NCI-H2081 (cell line): ENCODE measurements around the gene FAM3B.
"Not testable (repeated sequence)": the region's sequence is repeated elsewhere in the genome, so short reads cannot be mapped to it uniquely, and the experiment has no call there.

ENCODE experiments used
- DNase-seq, 2 experiments: peaks; one replicate each; lab custom pipeline; 2025; lab: John Stamatoyannopoulos, UW

Gene FAM3B

DNA sequence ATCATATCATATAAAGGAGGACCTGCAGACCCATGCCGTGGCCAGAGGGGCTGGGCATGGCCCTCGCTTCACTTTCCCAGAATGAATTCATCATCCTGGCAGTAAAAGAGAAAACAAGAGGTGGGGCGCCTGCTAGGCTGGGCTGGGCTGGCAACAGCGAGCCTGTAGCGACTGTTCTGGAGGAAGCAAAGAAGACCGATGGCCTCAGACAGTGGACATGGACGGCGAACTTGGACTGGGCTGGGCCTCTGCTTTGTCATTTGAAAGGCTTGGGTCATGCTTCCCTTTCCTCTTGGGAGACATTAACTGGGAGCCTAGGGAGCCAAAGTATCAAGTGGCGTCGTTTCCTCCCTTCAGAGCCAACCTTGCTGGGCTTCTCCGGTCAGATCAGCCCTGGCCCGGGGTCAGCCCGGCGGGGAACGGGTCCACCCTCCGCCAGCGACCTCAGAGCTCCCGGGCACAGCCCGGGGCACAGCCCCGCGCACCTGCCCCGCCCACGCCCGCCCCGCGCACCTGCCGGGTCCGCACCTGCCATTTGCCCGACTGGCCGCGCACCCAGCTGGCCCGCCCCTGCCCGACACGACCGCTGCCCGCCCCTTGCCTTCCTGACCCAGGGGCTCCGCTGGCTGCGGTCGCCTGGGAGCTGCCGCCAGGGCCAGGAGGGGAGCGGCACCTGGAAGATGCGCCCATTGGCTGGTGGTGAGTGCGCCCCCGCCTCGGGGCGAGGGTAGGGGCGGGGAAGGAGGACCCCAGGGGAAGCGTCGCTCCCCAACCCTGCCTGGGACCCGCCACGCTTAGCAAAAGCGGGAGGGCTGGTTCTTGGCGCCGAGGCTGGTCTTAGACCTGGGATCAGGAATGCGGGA lies at the start of gene FAM3B:
Gene FAM3B, plus strand, starts transcription at position 602 of the 863 bp plus-strand sequence. Its CDS starts 79 bp downstream, at position 681.
- DNase-seq = peak; percentile 4 to 38

GRCh38 chr21:41267346-41267745 lies 49.3 kb upstream of the FAM3B start:
- DNase-seq = no peak

DNA sequence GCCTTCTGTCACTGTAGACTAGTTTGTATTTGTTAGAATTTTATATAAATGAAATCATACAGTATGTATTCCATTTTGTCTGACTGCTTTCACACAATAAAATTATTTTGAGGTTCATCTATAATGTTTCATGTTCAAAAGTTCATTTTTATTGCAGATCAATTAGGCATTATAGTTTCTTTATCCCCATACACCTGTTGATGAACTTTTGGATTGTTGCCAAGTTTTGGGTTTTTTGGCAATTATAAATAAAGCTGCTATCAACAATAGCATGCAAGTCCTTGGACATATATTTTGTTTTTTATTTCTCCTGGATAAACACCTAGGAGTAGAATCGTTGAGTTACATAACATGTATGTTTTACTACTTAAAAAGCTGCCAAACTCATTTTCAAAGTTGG lies 47.1 kb upstream of the FAM3B start:
- DNase-seq = no peak

- DNase-seq = no peak
These were observed 39.4 kb upstream of the FAM3B start for GRCh38 chr21:41277196-41277595.

DNA sequence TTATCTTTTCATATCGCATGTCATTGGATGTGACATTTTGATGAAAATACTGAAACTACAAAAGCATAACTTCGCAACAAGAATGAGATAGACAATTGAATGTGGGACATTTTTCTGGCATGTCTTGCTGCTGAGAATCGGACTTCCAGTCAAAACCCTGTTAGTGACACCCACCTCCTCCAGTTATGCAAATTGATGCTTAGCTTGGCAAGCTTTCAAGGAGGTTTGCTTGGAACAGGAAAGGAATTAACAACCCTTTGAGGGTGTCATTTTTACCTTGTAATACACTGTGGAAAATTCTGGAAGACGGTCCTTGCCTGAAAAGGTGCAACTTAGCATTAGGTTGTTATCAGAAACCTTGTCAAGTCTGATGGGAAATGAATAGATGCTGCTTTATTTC lies 38.8 kb upstream of the FAM3B start:
- DNase-seq = no peak

GRCh38 chr21:41280115-41280919 lies 36.3 kb upstream of the FAM3B start:
- no peak for DNase-seq

DNA sequence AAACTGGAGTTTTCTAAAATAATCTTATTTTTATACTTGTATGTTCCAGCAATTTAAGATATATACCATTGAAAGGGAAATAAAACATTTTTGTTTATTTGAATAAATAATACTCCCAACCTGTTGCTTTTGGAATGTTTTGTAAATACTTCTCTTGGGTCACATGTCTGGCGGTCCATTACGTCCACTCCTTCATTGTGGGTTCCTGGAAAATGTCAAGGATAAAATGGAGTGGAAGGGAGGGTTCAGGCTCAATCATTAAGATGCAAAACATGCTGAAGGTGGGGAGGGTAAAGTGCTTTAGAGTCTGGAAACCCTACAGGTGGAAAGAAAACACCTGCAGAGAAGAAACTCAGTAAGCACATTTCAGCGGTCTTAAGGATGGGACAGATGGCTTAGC lies 34.2 kb upstream of the FAM3B start:
- no peak for DNase-seq

DNA sequence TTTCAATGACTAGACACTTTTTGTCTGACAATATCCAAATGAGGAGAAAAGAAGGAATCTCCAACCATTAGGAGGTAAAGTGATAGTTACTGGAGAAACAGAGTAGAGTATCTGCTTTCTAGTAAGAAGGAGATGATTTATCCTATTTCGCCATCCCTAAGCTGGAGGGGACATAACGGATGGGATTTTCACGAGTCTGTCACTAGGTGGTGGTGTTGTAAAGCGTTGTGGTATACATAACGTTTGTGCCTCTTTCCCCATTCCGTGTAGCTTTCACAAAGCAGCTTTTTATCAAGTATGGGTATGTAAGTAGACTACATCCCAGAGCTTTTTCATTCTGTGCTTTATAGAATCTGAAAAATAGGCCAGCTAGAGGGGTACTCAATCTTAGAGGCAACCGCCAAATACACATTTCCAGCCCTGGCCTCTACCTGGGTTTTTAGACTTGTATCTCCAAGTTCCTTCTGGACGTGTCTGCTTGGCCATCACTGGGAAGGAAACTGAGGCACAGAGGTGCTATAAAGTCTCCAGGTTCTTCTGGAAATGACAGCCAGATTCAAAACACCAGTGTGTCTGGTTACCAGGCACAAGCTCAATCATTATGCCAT lies 33.3 kb upstream of the FAM3B start:
- DNase-seq = peak; percentile 53

GRCh38 chr21:41289431-41289830 lies 27.2 kb upstream of the FAM3B start:
- DNase-seq = no peak

DNA sequence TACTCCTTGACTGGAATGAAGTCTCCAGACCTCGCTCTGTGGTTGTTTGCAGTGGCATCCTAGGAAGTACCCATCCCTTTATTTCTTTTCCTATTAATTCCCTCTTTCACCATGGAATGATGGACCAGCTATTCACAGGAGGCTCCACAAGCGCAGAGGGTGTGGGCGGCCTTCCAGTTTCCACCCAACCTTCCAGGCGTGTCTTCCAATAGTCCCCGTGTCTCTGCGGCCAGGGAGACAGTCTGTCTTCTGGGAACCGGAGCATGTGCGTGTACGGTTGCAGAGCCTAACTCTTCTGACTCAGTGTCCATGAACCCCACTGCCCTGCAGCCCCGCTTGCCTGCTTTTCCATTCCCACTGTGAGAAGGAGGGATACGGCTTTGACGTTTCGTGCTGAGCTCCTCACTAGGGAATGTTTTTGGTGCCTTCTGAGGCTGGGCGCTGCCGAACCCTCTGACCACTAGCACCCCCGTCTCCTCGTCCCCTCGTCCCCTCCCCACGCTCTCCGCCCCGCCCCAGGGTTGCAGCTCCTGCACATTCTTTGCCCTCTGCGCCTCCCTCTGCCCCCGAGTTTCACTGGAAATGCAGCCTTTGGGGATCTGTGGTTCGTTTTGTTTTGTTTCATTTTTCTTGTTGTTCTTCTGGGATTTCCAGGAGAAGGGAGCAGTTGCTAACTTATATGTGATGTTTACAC lies 26.3 kb upstream of the FAM3B start:
- DNase-seq = no peak

- DNase-seq = no peak
These were observed 21.9 kb upstream of the FAM3B start for GRCh38 chr21:41294548-41295231.

DNA sequence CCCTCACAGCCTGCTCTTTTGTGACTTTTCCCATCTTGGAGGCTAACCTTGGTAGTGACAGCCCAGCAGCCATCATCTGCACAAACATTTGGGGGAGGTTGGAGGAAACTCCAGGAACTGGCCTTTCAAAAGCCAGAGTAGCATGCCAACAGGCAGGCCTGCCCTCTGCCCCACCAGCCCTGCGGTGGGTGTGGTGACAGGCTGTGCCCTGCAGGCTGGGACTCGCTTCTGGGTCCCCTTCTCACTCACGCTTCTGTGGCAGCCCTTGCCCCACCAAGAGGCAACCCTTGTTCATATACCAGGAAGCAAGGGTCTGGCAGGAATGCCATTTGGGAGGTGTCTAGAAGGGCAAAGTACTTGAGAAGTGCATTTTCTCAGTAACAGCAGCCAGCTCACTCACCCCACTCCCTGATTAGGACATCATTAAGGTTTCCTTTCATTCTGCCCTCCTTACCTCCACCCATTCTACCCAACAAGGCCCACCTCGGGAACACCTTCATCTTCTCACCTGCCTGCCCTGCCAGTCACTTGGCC lies 20.8 kb upstream of the FAM3B start:
- no peak for DNase-seq

- no peak for DNase-seq
These were observed 13.6 kb upstream of the FAM3B start for GRCh38 chr21:41302976-41303375.

GRCh38 chr21:41304068-41304720 lies 12.4 kb upstream of the FAM3B start:
- no peak for DNase-seq

GRCh38 chr21:41307219-41307618 lies 9.4 kb upstream of the FAM3B start:
- no peak for DNase-seq

- not testable (repeated sequence) for DNase-seq
These were observed 3.1 kb upstream of the FAM3B start for GRCh38 chr21:41313285-41314164.

DNA sequence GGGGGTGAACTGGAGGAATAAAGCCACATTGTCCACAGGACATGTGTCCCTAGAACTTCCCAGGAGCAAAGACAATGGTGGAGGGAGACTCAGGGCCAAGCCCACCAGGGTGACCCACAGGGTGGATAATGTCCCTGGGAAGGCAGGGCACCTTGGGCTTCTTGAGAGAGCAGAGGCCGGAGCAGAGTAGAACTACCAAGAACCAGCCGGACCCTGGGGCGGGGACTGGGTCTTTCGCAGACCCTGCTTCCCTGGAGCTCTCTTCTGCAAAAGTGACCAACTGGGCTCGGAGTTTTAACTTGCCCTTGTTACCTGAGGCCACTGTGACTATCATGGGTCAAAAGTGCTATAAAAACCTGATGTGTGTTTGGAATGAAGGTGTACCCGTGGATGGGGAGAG lies 875 bp upstream of the FAM3B start:
- DNase-seq = no peak

DNA sequence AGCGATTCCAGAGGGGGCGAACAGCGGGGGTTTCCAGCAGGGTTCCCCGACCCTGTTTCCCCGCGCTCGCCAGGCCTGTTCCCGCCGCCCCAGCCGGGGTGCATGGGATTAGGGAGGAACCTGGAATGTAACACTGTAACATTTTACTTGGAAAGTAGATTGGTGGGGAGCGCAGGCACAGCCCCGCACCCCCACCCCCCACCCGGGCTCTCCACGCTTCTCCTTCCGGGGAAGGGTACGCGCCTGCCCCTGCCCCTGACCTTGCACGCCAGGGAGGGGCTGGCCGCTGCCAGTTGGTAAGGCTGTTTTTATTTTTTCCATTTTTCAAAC lies 427 bp downstream of the FAM3B start:
- no peak for DNase-seq

DNA sequence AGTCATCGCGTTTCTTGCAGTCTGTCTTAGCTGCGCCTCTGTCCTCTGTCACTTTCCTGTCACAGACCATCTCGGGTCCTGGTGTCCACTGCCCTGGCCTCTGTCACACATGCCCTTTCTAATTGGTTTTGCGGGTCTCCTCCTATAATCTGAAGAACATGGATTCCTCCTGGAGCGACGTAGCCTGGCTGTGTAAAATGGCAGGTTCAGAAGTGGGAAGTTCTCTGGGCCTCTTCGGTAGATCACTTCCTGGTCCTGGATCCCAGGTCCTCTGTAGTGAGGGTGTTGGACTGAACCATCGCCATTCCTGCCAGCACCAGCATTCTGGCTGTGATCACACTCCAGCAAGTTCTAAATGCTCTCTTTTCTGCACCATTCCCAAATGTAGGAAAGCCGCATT lies 857 bp downstream of the FAM3B start:
- DNase-seq = peak in 1 of 2 experiments; percentile 7

- no peak for DNase-seq
These were observed 1.6 kb downstream of the FAM3B start for GRCh38 chr21:41318218-41318617.
